Activated CD8-positive, alpha-beta memory T cell treated with anti-CD3 and anti-CD28 coated beads for 24 hours (primary cell): Measurements from ENCODE around the gene SDK1.
A peak's percentile ranks its signal among the peaks of the same experiment; 100 is the strongest.

Experiments used
- DNase-seq: peaks from one replicate; pipeline ENCODE4 v3.0.0-alpha.2; 2020

Gene SDK1

GRCh38 chr7:4268040-4268965, 967.3 kb downstream of the SDK1 start:
- peak; percentile 35 for DNase-seq

GRCh38 chr7:4269086-4269485, 968.0 kb downstream of the SDK1 start:
- DNase-seq = peak; percentile 53

DNA sequence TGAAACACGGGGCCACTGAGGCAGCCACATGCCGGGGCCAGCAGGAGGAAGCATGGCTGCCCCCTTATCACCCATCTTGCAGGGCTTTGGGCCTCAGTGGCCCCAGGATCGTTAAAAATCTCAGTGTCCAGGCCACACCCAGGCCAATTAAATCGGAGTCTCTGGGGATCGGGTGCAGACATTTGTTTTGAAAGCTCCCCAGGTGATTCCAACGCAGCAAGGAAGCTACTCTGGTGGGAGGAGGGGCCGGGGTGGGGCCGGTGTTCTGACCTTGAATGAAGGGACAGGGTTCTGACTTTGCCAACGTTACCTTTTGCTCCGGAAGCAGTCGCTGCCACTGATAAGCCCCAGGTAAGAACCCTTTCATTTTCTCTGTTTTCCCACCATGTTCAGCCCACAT, 968.7 kb downstream of the SDK1 start:
- peak; percentile 9 for DNase-seq

- DNase-seq = no peak
Observed at GRCh38 chr7:4270268-4270667, 969.2 kb downstream of the SDK1 start.

DNA sequence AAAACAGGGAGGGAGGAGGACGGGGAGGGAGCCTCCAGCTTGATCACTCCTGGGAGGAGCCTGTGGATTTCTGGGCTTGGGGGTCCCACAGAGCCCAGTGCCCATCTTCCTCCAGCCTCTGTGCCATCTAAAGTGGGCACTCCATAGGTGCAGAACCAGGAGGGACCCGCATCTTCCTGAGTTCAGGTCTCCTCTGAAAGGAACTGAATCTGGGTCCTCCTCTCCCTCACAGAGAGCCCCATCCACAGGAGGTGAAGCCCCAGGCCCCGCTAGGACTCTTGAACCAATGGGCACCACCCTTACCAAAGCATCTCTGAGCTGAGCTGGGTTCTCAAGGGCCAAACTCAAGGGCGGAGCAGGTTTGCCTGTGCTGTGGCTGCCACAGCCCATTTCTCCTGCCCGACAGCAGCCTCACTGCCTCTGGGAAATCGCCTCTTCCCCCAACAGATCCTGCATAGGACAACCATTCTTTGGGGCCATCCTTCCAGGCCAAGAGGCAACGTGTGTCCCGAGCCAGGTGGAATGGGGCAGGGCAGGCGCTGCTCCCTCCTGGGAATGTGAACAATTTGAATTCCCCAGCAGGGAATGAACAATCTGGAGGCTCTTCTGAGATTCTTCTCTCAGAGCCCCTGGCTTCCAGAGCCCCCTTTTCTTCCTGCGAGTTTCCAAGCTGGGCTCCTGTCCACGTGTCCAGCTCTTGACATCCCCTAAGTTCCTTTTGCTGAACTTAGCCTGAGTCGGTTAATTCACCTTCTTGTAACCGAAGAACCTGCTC, 970.1 kb downstream of the SDK1 start:
- no peak for DNase-seq

DNA sequence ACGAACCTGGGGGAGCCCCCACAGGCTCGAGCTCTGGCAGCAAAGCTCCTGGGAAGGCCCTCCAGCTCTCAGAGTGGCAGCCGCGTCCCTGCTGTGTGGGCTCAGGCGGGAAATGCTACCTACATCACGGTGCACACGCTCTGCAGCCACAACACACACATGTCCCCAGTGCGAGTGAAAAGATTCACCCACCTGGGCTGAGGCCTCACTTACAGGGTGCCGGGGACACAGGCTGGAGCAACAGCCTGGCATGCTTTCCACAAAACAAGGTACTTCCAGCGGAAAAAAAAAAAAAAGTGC, 970.6 kb downstream of the SDK1 start:
- DNase-seq = no peak

DNA sequence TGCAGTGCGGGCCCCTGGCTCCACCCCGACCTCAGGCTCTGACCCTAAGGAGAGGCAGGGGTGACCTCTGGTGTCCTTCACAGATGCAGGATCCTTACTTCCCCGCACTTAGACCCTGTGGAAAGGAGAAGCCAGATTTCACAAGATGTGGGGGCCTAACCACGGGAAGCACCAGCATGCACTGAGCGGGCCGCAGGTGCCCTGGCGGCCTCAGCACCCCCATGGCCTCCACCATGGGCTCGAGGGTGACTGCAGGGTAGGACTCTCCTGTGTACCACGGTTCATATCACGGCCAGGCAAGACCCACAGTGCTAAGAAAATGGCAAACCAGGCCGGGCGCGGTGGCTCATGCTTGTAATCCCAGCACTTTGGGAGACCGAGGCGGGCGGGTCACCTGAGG, 971.1 kb downstream of the SDK1 start:
- DNase-seq = no peak

GRCh38 chr7:4273566-4274230, 972.6 kb downstream of the SDK1 start:
- no peak for DNase-seq

- no peak for DNase-seq
Observed at GRCh38 chr7:4274286-4274685, 973.2 kb downstream of the SDK1 start.

DNA sequence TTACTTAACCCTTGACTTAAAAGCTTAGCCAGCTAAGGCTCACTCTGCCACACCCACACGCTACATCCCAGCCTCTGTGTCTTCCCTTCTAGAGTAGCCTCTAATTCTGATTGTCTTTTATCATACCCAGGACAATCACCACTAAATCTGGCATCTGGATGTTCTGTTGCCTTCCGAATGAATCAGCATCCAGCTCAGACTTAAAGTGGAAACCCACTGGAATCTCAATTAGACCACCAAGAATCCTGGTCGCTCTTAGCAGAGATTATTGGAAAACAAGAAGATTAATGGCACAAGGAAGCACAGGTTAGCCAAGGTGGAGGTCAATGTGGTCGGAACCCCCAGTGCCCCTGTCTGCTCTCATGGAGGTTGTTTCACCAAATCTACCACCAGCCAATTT, 976.9 kb downstream of the SDK1 start:
- no peak for DNase-seq

GRCh38 chr7:4279216-4279615, 978.2 kb downstream of the SDK1 start:
- no peak for DNase-seq

- no peak for DNase-seq
Observed at GRCh38 chr7:4281231-4281993, 980.4 kb downstream of the SDK1 start.

DNA sequence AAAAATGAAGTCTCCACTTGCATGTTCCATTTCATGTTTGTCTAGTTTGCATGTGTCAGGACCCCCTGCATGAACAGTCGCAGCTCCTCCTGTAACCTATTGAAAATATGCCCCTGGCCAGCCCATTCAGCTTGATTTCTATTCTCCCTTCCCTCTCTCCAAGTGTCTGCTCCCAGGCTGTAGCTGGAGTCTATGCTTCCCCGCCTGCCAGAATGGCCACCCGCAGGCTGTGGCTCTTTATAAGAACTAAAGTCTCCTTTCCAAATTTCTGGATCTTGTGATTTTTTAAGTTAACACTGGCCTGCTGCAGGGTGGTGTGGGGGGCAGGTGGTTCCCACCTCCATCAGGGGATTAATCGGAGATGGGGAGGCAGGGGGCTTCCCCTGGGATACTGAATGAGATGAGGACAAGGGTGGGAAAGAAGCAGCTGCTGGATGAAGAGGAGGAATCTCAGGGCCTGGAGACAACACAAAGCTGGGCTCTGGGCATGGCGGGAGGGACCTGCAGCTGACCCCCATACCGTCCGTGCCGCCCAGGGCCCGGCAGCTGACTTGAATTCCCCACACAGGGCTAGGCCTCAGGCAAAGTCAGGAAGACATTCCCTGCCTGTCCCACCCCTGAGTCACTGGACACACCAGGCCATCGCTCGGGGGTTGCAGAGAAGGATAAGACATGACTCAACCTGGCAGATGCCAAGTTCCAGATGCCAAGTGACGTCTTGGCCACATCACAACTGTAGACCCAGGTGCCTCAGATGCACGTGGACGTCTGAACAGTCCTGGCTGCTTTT, 981.6 kb downstream of the SDK1 start:
- no peak for DNase-seq

- no peak for DNase-seq
Observed at GRCh38 chr7:4286351-4286750, 985.3 kb downstream of the SDK1 start.

DNA sequence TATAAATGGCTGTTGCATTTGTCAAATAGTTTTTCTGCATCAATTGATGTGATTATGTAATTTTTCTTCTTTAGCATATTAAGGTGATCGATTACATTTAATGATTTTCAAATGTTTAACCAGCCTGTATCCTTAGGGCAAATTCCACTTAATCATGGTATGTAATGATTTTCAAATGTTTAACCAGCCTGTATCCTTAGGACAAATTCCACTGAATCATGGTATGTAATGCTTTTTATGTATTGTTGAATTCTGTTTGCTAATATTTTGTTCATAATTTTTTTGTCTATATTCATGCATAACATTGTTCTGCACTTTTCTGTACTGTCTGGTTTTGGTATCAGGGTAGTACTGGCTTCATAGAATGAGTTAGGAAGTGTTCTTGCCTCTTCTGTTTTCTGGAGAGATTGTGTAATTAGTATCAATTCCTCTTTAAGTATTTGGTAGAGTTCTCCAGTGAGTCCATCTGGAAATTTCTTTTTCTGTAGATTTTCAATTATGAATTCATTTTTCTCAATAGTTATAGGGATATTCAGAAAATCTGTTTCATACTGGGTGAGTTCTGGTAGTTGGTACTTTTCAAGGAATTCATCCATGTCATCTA, 987.8 kb downstream of the SDK1 start:
- no peak for DNase-seq

DNA sequence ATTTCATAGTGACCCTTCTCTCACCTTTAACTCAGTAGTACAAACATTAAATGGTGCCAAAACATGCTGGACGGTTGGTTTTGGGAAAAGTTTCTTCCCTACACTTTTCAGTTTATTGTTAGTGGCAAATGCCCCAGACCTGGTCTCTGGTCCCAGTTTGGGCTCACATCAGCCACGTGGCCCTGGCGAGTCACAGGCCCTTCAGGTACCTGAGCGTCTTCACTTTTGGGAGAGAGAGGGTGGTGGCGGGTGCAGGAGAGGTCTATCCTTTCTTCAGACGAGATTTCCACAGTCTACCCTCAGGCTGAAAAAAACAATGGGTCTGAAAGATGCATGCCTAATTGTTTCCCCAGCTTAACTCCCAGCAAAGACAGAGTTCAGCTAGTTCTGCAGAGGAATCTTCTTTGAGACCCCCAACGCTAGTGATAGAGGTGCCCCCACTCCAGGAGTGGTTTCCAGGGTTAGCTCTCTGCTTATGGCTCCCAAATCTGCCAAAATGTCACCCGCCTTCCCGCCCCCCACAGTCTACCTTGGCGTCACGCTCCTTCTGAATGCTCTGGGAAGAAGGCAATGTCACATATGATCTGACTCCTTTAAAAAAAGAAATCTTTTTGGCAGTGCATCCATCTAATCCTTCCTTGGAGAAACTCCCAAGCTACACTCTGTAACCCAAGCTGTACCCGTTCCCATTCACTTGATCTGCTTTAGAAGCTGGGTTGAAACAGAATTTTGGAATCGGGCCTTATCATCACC, 996.3 kb downstream of the SDK1 start:
- DNase-seq = no peak

GRCh38 chr7:4297918-4298219, 996.8 kb downstream of the SDK1 start:
- no peak for DNase-seq

DNA sequence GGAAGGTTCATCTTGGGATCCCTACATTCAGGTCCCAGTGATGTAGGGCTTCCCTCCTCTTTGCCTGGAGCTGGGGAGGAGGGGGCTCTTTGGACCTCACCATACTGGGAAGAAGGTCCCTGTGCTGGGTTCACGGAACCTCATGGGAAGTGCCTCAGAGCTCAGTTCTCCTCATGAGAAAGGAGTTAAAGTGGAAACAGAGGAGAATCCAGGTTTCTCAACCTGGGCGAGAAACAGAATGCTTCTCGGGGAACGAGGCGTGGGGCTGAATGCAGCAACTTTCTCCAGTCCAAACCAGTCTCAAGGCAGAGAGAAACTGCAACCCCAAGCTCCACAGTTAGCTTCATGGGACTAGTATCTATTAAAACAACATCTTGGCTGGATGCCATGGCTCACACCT, 998.4 kb downstream of the SDK1 start:
- no peak for DNase-seq

DNA sequence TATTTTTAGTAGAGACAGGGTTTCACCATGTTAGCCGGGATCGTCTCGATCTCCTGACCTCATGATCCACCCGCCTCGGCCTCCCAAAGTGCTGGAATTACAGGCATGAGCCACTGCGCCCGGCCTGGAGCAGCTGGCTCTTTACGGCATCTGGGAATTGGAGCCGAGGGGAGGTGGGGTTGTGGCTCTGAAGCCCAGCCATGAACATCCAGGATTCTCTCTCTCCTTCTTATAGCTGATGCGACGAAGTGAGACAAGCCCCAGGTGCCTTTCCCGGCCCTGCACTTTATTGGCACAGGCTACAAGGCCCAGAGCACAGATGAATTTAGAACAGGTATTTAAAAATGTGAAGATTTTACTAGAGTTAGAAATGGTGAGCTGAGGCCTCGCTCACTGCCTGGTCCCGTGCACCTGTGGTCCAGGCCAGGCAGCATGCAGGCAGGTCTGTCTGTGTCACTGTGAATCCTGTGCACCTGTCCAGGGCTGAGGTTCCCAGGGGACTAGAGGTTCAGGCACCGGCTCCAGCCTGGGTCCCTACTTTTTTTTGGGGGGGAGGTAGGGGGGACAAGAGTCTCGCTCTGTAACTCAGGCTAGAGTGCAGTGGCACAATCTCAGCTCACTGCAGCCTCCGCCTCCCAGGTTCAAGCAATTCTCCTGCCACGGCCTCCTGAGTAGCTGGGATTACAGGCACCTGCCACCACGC, 1001.3 kb downstream of the SDK1 start:
- DNase-seq = no peak
